ENCODE measurements around the gene RALGDS.
"Not testable (repeated sequence)": the region's sequence is repeated elsewhere in the genome, so short reads cannot be mapped to it uniquely, and the experiment has no call there.

The RALGDS gene

DNA sequence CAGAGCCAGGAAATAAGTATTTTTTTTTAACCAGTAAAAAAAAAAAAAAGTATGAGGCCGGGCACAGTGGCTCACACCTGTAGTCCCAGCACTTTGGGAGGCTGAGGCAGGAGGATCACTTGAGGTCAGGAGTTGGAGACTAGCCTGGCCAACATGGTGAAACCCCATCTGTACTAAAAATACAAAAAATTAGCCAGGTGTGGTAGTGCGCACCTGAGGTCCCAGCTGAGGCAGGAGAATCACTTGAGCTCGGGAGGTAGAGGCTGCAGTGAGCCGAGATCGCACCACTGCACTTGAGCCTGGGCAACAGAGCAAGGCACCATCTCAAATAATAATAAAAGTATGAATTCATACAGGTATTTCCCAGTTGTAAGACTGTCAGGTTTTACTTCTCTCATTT, 48.8 kb downstream of the RALGDS start:
- H3K4me1 ChIP-seq (ENCODE audit: control insufficient read depth, insufficient read depth, low read length); H3K36me3 ChIP-seq (ENCODE audit: control insufficient read depth, insufficient read depth, low read length); H3K27me3 ChIP-seq (ENCODE audit: control insufficient read depth, insufficient read depth, low read length); H3K4me3 ChIP-seq (ENCODE audit: low read depth, low read length); H3K9me3 ChIP-seq (ENCODE audit: control insufficient read depth, insufficient read depth, low read length); H3K9ac ChIP-seq (ENCODE audit: low read depth, low read length): not testable (repeated sequence)

DNA sequence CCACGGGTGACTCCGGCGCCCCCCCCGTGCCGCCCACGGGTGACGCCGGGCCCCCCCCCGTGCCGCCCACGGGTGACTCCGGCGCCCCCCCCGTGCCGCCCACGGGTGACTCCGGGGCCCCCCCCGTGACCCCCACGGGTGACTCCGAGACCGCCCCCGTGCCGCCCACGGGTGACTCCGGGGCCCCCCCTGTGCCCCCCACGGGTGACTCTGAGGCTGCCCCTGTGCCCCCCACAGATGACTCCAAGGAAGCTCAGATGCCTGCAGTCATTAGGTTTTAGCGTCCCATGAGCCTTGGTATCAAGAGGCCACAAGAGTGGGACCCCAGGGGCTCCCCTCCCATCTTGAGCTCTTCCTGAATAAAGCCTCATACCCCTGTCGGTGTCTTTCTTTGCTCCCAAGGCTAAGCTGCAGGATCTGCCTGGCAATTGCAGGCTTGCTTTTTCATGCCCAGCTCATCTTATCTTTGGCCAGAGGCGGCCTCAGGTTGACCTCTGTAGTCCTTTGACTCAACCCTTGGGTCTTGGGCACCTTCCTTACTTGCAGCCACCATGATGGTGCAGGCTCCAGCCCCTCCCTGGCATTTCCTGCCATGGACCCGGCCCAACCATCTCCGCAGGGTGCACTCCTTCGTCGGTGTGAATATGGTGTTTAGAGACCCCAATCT, 49.4 kb downstream of the RALGDS start:
- Histone ChIP-seq H3K4me3 (ENCODE audit: low read depth, low read length) (no peak overlapping the region), H3K27me3 (ENCODE audit: control insufficient read depth, insufficient read depth, low read length) (no peaks in the 10 kb centered on the region), H3K9me3 (ENCODE audit: control insufficient read depth, insufficient read depth, low read length) (no peaks in the 10 kb centered on the region), H3K4me1 (ENCODE audit: control insufficient read depth, insufficient read depth, low read length) (no peaks in the 10 kb centered on the region), H3K9ac (ENCODE audit: low read depth, low read length) (no peak overlapping the region), H3K36me3 (ENCODE audit: control insufficient read depth, insufficient read depth, low read length) (no peaks in the 10 kb centered on the region)

GRCh38 chr9:133070985-133071384, 50.1 kb downstream of the RALGDS start:
- H3K9me3 ChIP-seq (ENCODE audit: control insufficient read depth, insufficient read depth, low read length); H3K4me1 ChIP-seq (ENCODE audit: control insufficient read depth, insufficient read depth, low read length); H3K36me3 ChIP-seq (ENCODE audit: control insufficient read depth, insufficient read depth, low read length); H3K4me3 ChIP-seq (ENCODE audit: low read depth, low read length); H3K27me3 ChIP-seq (ENCODE audit: control insufficient read depth, insufficient read depth, low read length); H3K9ac ChIP-seq (ENCODE audit: low read depth, low read length): not testable (repeated sequence)

GRCh38 chr9:133070500-133070961, 50.5 kb downstream of the RALGDS start:
- H3K36me3 ChIP-seq (ENCODE audit: control insufficient read depth, insufficient read depth, low read length); H3K4me1 ChIP-seq (ENCODE audit: control insufficient read depth, insufficient read depth, low read length); H3K27me3 ChIP-seq (ENCODE audit: control insufficient read depth, insufficient read depth, low read length); H3K9ac ChIP-seq (ENCODE audit: low read depth, low read length); H3K9me3 ChIP-seq (ENCODE audit: control insufficient read depth, insufficient read depth, low read length); H3K4me3 ChIP-seq (ENCODE audit: low read depth, low read length): not testable (repeated sequence)

- H3K36me3 ChIP-seq (ENCODE audit: control insufficient read depth, insufficient read depth, low read length); H3K9me3 ChIP-seq (ENCODE audit: control insufficient read depth, insufficient read depth, low read length); H3K27me3 ChIP-seq (ENCODE audit: control insufficient read depth, insufficient read depth, low read length); H3K4me3 ChIP-seq (ENCODE audit: low read depth, low read length); H3K4me1 ChIP-seq (ENCODE audit: control insufficient read depth, insufficient read depth, low read length); H3K9ac ChIP-seq (ENCODE audit: low read depth, low read length): not testable (repeated sequence)
Measured at GRCh38 chr9:133068431-133068830, 52.6 kb downstream of the RALGDS start.

DNA sequence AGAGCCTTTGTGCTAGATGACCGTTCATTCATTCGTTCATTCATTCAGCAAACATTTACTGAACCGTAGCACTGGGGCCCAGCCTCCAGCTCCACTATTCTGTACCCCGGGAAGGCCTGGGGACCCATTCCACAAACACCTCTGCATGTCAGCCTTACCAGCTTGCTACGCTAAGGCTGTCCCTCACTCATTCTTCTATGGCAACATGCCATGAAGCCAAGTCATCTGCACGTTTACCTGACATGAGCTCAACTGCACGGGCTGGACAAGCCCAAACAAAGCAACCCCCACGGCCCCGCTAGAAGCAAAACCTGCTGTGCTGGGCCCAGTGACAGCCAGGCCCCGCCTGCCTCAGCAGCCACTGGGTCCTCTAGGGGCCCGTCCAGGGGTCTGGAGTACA, 53.2 kb downstream of the RALGDS start:
- Histone ChIP-seq H3K9me3 (ENCODE audit: control insufficient read depth, insufficient read depth, low read length) (no peaks in the 10 kb centered on the region), H3K4me1 (ENCODE audit: control insufficient read depth, insufficient read depth, low read length) (no peaks in the 10 kb centered on the region), H3K27me3 (ENCODE audit: control insufficient read depth, insufficient read depth, low read length) (no peaks in the 10 kb centered on the region), H3K4me3 (ENCODE audit: low read depth, low read length) (no peak overlapping the region), H3K36me3 (ENCODE audit: control insufficient read depth, insufficient read depth, low read length) (peaks cover 5% of the 10 kb centered on the region), H3K9ac (ENCODE audit: low read depth, low read length) (no peak overlapping the region)

GRCh38 chr9:133067006-133067405, 54.0 kb downstream of the RALGDS start:
- H3K27me3 ChIP-seq (ENCODE audit: control insufficient read depth, insufficient read depth, low read length): no peaks in the 10 kb centered on the region
- H3K4me3 ChIP-seq (ENCODE audit: low read depth, low read length): no peak overlapping the region

GRCh38 chr9:133066181-133066983, 54.7 kb downstream of the RALGDS start:
- Histone ChIP-seq H3K36me3 (ENCODE audit: control insufficient read depth, insufficient read depth, low read length) (peaks cover 5% of the 10 kb centered on the region), H3K9ac (ENCODE audit: low read depth, low read length) (no peak overlapping the region), H3K27me3 (ENCODE audit: control insufficient read depth, insufficient read depth, low read length) (no peaks in the 10 kb centered on the region), H3K4me3 (ENCODE audit: low read depth, low read length) (no peak overlapping the region), H3K4me1 (ENCODE audit: control insufficient read depth, insufficient read depth, low read length) (no peaks in the 10 kb centered on the region), H3K9me3 (ENCODE audit: control insufficient read depth, insufficient read depth, low read length) (no peaks in the 10 kb centered on the region)

More at GRCh38 chr9:133067006-133067405, 54.0 kb downstream of the RALGDS start:
- peaks cover 5% of the 10 kb centered on the region for H3K36me3 ChIP-seq (ENCODE audit: control insufficient read depth, insufficient read depth, low read length)
- no peaks in the 10 kb centered on the region for H3K9me3 ChIP-seq (ENCODE audit: control insufficient read depth, insufficient read depth, low read length)
- H3K4me1 ChIP-seq (ENCODE audit: control insufficient read depth, insufficient read depth, low read length): no peaks in the 10 kb centered on the region
- H3K9ac ChIP-seq (ENCODE audit: low read depth, low read length): no peak overlapping the region

DNA sequence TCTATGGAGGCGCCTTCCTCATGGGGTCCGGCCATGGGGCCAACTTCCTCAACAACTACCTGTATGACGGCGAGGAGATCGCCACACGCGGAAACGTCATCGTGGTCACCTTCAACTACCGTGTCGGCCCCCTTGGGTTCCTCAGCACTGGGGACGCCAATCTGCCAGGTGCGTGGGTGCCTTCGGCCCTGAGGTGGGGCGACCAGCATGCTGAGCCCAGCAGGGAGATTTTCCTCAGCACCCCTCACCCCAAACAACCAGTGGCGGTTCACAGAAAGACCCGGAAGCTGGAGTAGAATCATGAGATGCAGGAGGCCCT, 56.0 kb downstream of the RALGDS start:
- Histone ChIP-seq H3K27me3 (ENCODE audit: control insufficient read depth, insufficient read depth, low read length) (no peaks in the 10 kb centered on the region), H3K4me1 (ENCODE audit: control insufficient read depth, insufficient read depth, low read length) (peaks cover 3% of the 10 kb centered on the region), H3K36me3 (ENCODE audit: control insufficient read depth, insufficient read depth, low read length) (peaks cover 5% of the 10 kb centered on the region), H3K9ac (ENCODE audit: low read depth, low read length) (no peak overlapping the region), H3K4me3 (ENCODE audit: low read depth, low read length) (no peak overlapping the region), H3K9me3 (ENCODE audit: control insufficient read depth, insufficient read depth, low read length) (no peaks in the 10 kb centered on the region)

GRCh38 chr9:133064241-133065069, 56.6 kb downstream of the RALGDS start:
- no peaks in the 10 kb centered on the region for H3K9me3 ChIP-seq (ENCODE audit: control insufficient read depth, insufficient read depth, low read length)
- H3K4me3 ChIP-seq (ENCODE audit: low read depth, low read length): no peak overlapping the region
- H3K36me3 ChIP-seq (ENCODE audit: control insufficient read depth, insufficient read depth, low read length): peaks cover 5% of the 10 kb centered on the region
- no peak overlapping the region for H3K9ac ChIP-seq (ENCODE audit: low read depth, low read length)
- H3K27me3 ChIP-seq (ENCODE audit: control insufficient read depth, insufficient read depth, low read length): no peaks in the 10 kb centered on the region
- H3K4me1 ChIP-seq (ENCODE audit: control insufficient read depth, insufficient read depth, low read length): peaks cover 3% of the 10 kb centered on the region

GRCh38 chr9:133063500-133064231, 57.4 kb downstream of the RALGDS start:
- H3K4me3 ChIP-seq (ENCODE audit: low read depth, low read length): no peak overlapping the region
- H3K36me3 ChIP-seq (ENCODE audit: control insufficient read depth, insufficient read depth, low read length): peaks cover 5% of the 10 kb centered on the region
- peaks cover 3% of the 10 kb centered on the region for H3K4me1 ChIP-seq (ENCODE audit: control insufficient read depth, insufficient read depth, low read length)
- H3K9me3 ChIP-seq (ENCODE audit: control insufficient read depth, insufficient read depth, low read length): no peaks in the 10 kb centered on the region
- H3K27me3 ChIP-seq (ENCODE audit: control insufficient read depth, insufficient read depth, low read length): no peaks in the 10 kb centered on the region
- no peak overlapping the region for H3K9ac ChIP-seq (ENCODE audit: low read depth, low read length)
